ENCODE data around the gene ASTN2. TPM values are rescaled to one million over a fixed set of nuclear protein-coding genes. Genes with fewer than 3 reads are reported as not detected.

ASTN2 gene
- total and polyA plus RNA-seq, 2 experiments from 2014 or later: 5.6 to 7.7 TPM

GRCh38 chr9:116700279-116700678 lies 714.6 kb downstream of the ASTN2 start:
- Histone ChIP-seq H3K27me3 (no peaks in the 10 kb centered on the region), H3K36me3 (peaks cover 20% of the 10 kb centered on the region), H3K4me3 (no peak overlapping the region), H3K9me3 (ENCODE audit: low read depth) (no peaks in the 10 kb centered on the region), H3K4me1 (ENCODE audit: low read depth) (peaks cover 4% of the 10 kb centered on the region), H3K27ac (no peak overlapping the region)
- no peak for TF ChIP-seq CTCF (IDR thresholded peaks at IDR 0.05; ENCODE audit: low read depth, low read length)
- no peak for DNase-seq (ENCODE audit: low read depth in 1 of 2, low spot score in 1 of 2)

GRCh38 chr9:116697887-116698286 lies 717.0 kb downstream of the ASTN2 start:
- Histone ChIP-seq H3K27me3 (no peaks in the 10 kb centered on the region), H3K9me3 (ENCODE audit: low read depth) (no peaks in the 10 kb centered on the region), H3K36me3 (peaks cover 20% of the 10 kb centered on the region), H3K4me1 (ENCODE audit: low read depth) (peaks cover 8% of the 10 kb centered on the region), H3K27ac (no peak overlapping the region), H3K4me3 (no peak overlapping the region)
- no peak for TF ChIP-seq CTCF (IDR thresholded peaks at IDR 0.05; ENCODE audit: low read depth, low read length)
- no peak for DNase-seq (ENCODE audit: low read depth in 1 of 2, low spot score in 1 of 2)

GRCh38 chr9:116697362-116697761 lies 717.5 kb downstream of the ASTN2 start:
- DNase-seq (ENCODE audit: low read depth in 1 of 2, low spot score in 1 of 2): no peak
- Histone ChIP-seq H3K36me3 (peaks cover 20% of the 10 kb centered on the region), H3K27me3 (no peaks in the 10 kb centered on the region), H3K4me1 (ENCODE audit: low read depth) (peaks cover 8% of the 10 kb centered on the region), H3K27ac (no peak overlapping the region), H3K4me3 (no peak overlapping the region), H3K9me3 (ENCODE audit: low read depth) (no peaks in the 10 kb centered on the region)
- no peak for TF ChIP-seq CTCF (IDR thresholded peaks at IDR 0.05; ENCODE audit: low read depth, low read length)

GRCh38 chr9:116695438-116695837 lies 719.4 kb downstream of the ASTN2 start:
- no peak for DNase-seq (ENCODE audit: low read depth in 1 of 2, low spot score in 1 of 2)
- peaks cover 20% of the 10 kb centered on the region for H3K36me3 ChIP-seq

GRCh38 chr9:116694785-116695291 lies 720.0 kb downstream of the ASTN2 start:
- Histone ChIP-seq H3K9me3 (ENCODE audit: low read depth) (no peaks in the 10 kb centered on the region), H3K36me3 (peaks cover 18% of the 10 kb centered on the region), H3K27me3 (no peaks in the 10 kb centered on the region), H3K27ac (no peak overlapping the region), H3K4me1 (ENCODE audit: low read depth) (peaks cover 8% of the 10 kb centered on the region), H3K4me3 (no peak overlapping the region)
- no peak for DNase-seq (ENCODE audit: low read depth in 1 of 2, low spot score in 1 of 2)
- TF ChIP-seq CTCF (IDR thresholded peaks at IDR 0.05; ENCODE audit: low read depth, low read length): no peak

More at GRCh38 chr9:116695438-116695837, 719.4 kb downstream of the ASTN2 start:
- Histone ChIP-seq H3K27me3 (no peaks in the 10 kb centered on the region), H3K4me3 (no peak overlapping the region), H3K9me3 (ENCODE audit: low read depth) (no peaks in the 10 kb centered on the region), H3K4me1 (ENCODE audit: low read depth) (peaks cover 8% of the 10 kb centered on the region), H3K27ac (no peak overlapping the region)
- no peak for TF ChIP-seq CTCF (IDR thresholded peaks at IDR 0.05; ENCODE audit: low read depth, low read length)
